ENCODE data around the gene GALNTL6.
A peak's percentile ranks its signal among the peaks of the same experiment; 100 is the strongest.

The GALNTL6 gene

DNA sequence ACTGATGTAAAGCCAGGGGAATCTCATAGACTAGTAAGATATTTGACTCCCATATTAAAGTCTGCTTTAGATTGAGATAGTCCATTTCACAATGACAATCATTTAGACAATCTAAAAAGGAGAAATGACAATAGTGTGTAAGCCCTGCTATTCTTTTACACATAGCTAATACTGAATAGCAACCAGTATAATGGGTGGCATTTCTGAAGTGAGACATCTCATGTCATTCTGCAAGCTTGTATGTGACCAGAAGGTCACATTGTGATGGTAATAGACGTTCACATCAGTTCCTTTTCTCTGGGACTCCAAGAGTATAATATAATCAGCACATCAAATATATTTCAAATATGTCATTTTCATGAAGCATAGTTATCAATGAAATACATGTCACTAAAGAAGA is 440.2 kb downstream of the GALNTL6 start:
- no peak for DNase-seq

DNA sequence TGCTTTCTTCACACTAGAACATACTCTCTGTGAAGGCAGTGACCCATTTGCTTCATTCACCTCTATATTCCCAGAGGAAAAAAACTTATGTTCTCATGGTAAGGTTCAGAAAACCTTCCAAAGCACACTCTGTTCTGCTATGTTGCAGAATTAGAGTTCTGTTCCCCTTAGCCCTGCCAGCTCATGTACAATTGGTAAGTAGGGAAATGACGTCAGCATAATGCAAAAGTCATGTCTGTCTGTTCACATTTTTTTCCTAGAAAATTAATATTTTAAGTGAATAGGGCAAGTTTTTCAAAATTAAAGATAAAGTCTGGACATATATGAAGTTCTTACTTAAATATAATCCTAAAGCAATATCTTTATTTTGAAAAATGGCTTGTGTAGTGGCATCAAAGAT is 443.6 kb downstream of the GALNTL6 start:
- no peak for DNase-seq

DNA sequence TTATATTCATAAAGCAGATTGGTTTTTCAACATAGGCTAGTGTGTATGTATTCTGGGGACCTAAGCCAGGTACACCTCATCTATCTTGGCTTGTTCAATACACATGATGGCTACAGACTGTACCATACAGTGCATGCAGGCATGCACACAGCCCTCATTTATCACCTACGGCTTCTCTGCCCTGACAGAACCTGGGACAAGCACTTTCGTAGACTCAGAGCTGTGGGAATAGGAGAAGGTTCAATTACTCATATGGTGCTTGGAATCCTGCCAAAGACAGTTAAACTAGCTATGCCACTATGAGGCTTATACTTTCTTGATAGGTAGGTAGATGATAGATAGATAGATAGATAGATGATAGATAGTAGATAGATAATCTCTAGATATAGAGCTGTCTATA is 457.2 kb downstream of the GALNTL6 start:
- peak; percentile 53 for DNase-seq

DNA sequence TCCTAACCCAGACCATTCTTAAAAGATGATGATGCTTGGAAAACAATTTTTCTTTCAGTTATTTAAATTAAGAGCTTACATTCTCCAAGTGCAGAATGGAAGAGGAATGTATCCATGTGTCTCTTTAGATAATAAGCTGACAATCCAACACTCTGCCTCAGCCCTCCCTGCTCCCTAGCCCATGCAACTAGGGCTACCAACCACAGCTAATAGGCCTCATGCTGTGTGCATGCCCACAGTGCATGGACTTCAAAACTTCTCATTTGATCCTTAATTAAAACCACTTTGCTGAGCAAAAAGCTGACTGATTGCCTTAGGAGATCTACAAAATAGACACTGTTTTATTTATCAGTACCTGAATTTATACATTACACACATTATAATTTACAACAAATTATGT is 473.9 kb downstream of the GALNTL6 start:
- DNase-seq, result no peak

DNA sequence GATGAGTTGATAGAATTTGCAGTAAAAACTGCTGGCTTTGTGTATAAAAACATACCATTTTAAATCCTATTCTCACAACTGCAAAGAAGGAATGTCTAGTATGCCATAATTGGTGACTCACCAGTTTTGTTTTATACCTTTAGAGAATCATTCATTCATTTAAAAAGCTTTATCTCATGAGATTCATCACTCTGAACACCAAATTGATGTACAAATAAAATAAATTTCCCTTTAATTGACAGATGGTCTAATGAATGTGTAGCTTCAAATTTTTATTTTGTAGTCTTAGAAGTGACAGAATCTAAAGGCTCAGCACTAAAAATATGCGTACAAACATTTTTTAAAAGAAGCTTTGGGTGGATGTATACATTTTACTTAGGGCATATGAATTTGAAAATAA is 492.5 kb downstream of the GALNTL6 start:
- no peak for DNase-seq

DNA sequence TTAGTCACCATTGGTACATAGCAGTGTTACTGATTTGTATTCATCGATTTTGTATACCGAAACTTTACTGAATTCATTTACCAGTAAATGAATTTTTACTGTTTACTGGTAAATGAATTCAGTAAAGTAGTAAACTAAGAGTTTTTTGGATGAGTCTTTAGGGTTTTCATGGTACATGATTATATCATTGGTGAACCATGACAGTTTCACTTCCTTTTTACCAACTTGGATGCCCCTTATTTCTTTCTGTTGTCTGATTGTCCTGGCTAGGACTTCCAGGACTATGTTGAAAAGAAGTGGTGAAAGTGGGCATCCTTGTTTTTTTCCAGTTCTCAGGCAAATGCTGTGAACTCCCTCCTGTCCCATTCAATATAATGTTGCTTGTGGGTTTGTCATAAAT is 494.9 kb downstream of the GALNTL6 start:
- DNase-seq, result no peak

DNA sequence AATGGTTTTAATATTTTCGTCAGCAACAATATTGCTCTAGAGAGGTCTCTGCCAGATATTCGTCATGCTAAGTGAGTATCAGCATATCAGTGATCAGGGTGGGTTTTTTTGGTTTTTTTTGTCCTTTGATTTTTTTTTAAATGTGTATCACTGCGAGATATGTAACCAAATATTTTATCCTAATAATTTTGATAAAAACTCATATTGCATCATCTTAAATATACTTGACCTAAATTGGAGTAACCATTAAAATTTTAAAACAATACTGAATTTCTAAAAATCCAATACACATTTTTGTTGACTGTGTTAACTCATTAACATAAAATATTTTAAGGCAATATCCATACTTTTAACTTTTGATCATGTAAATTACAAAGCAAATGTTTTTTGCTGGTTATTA is 498.5 kb downstream of the GALNTL6 start:
- DNase-seq, result no peak

DNA sequence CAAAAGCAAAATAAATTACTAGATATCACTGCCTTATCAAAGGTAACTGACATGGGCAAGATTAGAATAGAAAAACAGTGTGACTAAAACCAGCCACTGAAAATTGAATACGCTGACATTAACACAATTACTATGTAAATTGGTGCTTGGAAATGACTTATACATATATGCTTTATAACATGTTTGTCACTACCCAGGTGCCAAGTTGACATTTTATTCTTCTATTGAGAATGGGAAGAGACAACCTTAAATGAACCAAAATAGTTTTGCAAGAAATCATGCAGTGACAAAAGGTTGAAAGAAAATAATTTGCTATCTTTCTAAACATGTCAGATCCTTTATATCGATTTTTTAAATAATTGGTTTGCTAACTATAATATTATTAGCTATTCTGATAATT is 510.1 kb downstream of the GALNTL6 start:
- DNase-seq, result no peak

DNA sequence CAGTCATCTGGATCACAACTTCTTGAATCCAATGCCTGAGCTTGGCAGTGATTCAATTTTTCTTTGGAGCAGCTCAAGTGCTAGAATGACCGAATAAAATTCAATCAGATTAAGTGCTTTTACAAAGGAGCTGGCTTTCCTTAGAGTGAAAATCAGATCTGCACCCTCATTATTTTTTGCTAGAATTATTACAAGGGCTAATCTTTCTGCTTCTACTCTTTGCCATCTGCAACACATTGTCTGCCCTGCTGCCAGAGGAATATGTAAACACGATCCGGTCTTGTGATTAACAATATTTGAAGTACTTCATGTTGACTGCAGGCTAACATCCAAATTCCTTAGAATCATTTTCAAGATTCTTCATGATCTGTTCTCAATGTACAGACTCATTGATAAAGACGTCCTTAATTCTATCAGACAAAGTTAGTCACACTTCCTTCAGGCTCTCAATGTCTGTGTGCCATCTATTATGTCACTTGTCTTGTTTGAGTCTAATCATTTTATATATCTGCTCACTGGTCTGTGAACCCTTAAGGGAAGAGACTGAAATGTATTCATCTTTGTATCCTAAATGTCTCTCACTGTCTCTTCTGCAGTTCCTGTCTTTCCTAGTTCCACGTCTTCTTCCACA is 531.2 kb downstream of the GALNTL6 start:
- DNase-seq, result no peak

DNA sequence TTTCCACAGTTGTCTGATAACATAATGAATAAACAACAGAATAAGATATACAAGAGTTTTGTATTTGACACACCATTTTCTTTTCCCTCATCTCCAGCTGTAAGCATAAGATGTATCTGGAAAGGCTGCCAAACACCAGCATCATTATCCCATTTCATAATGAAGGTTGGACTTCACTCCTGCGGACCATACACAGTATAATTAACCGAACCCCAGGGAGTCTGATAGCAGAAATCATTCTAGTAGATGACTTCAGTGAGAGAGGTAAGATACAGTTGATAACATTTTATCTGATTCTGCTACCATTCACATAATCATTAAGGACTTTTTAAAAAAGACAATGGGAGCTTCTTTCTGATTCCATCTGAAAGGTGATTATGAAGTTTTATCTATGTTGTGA is 535.2 kb downstream of the GALNTL6 start:
- DNase-seq, result no peak

DNA sequence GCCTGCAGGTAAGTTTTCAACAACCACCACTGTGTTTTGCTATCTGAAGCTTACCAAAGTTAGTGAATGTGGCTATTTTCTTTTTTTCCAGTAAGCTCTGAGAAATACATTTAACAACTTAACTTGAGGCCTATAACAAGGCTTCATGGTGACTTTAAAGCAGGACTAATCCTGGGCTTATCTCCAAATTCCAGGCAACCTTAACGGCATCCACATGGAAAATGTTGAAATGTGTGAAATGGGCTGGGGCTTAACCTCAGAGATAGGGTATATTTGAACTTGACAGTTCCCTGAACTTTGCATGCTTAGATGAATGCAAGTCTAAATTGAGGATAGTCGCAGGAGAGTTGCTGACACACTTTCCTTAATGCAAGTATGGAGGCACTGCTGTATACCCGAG is 539.2 kb downstream of the GALNTL6 start:
- no peak for DNase-seq

DNA sequence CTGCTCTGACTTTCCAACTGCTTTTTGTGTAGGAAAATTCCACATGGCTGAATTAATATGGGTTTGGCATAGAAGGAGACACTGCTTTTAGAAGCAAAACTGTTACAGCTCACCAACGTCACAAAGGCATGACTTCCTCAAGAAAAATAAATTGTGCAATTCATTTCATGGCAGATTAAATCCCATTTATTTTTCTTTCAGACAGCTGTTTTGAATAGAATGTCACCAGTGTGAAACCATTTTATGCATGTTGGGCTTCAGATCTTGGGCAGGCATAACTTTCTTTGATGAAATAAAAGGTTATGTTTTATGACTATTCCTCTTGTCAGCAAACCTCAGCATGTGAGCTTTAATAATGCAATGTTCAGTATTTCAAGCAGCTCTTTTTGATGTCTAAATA is 542.8 kb downstream of the GALNTL6 start:
- no peak for DNase-seq

DNA sequence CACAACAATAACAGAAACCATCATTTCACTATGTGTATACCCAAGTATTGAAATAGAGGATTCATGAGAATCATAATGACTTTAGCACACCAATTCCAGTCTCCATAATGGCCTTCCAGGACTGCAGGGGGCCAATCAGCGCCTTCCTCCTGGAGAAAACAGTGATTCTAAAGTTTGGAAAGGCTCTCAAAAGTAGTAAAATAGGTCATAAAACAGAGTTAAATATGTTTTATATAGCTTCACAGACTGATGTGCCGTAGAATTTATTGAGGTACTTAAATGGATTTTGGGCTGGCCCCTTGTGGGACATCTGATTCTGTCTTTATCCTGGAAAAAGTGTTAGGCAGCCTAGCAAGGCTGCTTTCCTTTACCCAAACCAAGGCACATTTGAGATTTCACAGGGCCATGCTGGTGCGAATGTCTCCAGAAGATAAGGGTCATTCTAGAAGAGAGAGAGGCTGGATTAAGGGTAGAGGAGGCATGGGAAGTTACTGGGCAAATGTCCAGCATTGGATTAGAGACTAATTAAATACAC is 543.9 kb downstream of the GALNTL6 start:
- no peak for DNase-seq

DNA sequence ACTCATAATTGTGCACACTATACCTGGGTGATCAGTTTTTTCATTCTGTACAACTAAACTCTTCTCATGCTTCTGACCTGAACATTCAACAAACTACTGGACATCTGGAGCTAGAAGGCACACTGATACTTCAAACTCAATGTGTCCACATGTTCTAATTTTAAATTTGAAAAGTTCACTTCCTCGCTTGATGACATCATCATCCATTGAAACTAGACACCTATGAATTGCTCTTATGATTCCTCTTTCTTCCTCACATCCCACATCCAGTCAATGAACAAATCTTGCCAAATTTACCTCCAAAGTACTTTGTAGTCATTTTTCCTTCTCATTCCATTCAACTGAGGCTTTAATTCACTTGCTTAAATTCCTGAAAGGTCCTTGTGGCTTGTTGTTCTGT is 549.4 kb downstream of the GALNTL6 start:
- DNase-seq, result no peak

DNA sequence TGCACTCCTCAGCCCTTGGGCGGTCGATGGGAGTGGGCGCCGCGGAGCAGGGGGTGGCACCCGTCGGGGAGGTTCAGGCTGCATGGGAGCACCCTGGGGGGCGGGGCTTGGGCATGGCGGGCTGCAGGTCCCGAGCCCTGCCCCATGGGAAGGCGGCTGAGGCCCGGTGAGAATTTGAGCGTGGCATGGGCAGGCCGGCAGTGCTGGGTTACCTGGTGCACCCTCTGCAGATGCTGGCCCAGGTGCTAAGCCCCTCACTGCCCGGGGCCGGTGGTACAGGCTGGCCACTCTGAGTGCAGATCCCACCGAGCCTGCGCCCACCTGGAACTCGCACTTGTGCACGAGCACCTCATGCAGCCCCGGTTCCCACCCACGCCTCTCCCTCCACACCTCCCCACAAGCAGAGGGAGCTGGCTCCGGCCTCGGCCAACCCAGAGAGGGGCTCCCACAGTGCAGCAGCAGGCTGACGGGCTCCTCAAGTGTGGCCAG is 556.3 kb downstream of the GALNTL6 start:
- no peak for DNase-seq

DNA sequence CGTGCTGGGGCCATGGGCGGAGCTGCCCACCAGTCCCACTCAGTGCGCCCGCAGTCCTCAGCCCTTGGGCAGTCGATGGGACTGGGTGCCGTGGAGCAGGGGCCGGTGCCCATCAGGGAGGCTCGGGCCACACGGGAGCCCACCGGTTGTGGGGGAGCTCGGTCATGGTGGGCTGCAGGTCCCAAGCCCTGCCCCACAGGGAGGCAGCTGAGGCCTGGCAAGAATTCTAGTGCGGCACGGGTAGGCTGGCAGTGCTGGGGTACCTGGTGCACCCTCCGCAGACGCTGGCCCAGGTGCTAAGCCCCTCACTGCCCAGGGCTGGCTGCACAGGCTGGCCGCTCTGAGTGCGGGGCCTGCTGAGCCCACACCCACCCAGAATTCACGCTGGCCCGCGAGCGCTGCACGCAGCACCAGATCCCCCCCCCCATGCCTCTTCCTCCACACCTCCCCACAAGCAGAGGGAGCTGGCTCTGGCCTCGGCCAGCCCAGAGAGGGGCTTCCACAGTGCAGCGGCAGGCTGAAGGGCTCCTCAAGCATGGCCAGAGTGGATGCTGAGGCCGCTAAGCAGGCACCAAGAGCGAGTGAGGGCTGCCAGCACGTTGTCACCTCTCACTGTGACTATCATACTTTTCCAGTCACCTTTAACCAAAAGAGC is 564.4 kb downstream of the GALNTL6 start:
- DNase-seq, result no peak

DNA sequence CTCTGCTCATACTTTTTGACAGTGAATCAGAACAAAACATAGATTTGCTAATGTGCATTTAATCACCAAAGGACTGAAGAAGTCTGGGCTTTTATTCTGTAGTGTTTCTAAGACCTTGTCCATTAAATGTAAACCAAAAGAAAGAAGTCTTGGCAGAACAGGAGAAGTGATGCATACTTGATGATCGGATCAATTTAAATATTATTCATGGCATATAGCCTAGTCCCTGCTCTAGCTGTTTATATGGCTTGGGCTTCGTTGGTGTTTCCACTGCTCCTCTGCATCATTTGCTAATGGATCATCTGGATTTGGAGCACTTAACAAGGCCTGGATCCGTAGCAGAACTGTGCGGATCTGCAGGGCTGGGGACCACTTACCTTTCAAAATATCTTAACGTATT is 566.6 kb downstream of the GALNTL6 start:
- DNase-seq, result no peak

DNA sequence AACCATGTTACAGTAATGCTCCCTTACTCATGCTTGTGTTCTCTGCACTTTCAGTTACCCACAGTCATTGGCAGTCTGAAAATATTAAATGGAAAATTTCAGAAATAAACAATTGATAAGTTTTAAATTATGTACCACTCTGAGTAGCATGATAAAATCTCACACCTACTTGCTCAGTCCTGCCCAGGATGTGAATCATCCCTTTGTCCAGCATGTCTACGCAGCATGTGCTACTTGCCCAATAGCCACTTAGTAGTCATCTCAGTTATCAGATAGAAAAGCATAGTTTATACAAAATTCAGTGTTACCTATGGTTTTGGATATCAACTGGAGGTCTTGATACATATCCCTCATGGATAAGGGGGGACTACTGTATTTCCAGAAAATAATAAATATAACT is 577.1 kb downstream of the GALNTL6 start:
- no peak for DNase-seq

DNA sequence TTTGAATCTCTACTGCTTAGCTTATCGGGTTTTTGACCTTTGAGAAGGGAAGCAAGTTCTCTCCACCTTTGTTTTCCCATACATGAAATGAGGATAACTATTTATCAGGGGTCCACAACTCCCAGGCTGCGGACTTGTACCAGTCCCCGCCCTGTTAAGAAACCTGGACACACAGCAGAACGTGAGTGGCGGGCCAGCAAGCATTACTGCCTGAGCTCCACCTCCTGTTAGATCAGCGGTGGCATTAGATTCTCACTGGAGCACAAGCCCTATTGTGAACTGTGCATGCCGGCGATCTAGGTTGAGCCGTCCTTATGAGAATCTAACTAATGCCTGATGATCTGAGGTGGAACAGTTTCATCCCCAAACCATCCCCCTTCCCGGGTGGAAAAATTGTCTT is 579.5 kb downstream of the GALNTL6 start:
- DNase-seq, result no peak

DNA sequence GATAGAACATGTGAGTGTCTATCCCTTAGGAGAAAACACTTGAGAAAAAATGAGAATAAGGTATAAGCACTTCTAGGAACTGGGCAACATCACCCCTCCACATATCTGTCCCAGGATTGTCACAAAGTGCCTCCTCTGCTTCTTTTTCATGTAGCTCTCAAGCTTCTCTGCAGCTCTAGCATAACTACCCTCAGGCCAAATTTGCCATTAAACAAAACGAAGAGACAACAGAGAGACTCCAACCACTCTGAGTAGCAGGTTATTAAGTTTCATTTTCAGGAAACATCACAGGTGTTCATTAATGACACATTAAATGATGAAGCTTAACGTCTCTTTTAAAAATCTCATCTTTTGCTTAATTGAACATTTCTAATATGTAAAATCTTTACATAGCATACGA is 580.0 kb downstream of the GALNTL6 start:
- DNase-seq, result no peak

DNA sequence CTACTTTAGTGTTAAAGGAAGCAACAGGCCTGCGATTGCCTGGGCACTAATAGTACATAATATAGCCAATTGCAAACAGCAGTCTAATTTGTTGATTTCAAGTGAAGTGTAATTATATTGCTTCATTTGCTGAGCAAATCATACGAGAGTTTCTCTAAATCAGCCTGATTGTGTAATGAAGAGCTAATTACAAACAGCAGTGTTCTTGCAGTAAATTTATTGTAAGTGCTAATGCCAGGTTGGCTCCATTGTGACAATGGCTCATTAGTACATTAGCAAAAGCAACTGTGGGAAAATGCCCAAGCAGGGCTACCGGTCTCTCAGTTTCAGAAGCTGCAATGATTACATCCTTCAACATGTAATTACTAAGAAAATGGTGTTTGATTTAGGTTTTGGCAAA is 591.5 kb downstream of the GALNTL6 start:
- DNase-seq, result peak; percentile 99

DNA sequence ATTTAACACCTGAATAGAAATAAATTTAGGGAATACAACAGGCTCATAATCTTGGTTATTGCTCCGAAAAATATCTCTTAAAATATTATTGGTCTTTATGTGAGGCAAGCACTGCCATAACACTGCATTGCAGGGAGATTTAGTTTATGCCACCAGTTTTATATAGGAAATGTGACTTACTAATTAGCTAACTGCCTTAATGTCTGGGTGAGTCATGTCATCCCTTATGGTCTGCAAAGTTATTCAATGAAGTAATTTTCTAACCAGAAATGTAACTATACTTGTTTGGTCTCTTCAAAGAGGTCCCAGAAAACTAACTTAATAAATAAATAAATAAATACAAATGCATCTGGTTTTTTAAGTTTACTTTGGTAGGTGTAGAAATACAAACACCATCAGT is 597.2 kb downstream of the GALNTL6 start:
- no peak for DNase-seq

DNA sequence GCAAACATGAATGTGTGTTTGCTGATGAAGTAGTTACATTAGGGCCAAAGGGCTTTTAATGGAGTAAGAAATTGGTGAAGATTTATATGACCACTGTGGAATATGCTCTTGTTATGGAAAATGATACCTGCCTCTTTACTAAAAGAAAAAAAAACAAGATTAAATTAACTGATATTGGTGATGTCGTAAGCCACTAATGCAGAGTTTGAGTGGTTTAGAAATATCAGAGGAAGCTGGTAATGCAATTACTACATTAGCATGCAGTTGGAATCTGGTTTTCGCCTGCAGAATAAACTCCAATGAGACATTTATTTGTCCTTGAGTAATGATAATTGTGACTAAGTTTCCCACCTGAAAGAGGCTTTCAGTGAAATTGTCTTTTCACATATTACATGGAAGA is 597.9 kb downstream of the GALNTL6 start:
- DNase-seq, result no peak

DNA sequence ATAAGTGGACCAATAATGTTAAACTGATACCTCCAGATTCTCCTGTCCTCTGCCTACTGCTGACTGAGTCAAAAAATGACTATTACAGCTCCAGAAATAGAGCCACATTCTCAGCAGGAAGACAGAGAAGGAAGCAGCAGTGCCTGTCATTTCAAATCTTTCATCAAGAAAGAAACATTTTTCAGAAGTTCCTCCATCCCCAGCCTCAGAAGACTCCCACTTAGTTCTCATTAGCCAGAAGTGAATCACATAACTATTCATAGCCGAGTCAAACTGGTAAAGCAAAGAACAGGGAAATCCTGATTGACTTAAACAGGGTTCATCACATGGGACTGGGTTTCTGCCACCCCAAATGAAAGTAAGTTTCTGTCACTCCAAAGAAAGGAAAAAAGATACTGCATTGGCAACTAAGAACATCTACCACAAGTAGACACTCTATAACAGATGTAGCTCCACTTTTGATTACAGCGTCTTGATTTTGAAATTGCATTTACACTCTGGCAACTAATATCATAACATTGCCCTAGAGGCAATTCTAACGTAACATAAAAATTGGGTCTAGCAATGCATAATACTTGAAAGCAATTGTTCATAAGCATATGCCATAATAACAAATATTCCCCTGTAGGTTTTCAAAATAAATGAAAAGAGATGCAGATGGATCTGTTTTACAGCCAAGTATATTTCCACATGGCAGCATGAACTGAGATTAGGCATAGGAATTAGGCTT is 599.8 kb downstream of the GALNTL6 start:
- DNase-seq, result no peak

Measured in NCI-H2081 treated with DMSO at 0.1 percent for 48 hours (cell line).